Neural cell (in vitro differentiated cells): ENCODE results near the gene SSBP2. TPM values are rescaled to one million over a fixed set of nuclear protein-coding genes. Genes with fewer than 3 reads are reported as not detected.

Source experiments
- H2AFZ ChIP-seq: fragments of 200-600, 300-800 bp; sonication (generic), shearing (Covaris generic); 2 replicates; pipeline ENCODE4 v1.6.0; 2014; ENCODE audit warnings: low read depth, mild to moderate bottlenecking, antibody characterized with exemption, low read length, moderate library complexity
- H3F3A ChIP-seq: fragments of 200-600 bp; shearing (Covaris generic); 2 replicates; pipeline ENCODE4 v1.6.1; 2016; ENCODE audit warnings: mild to moderate bottlenecking, moderate library complexity, mixed read lengths, antibody characterized with exemption, low read length; ENCODE audit not compliant: insufficient read depth, poor library complexity, severe bottlenecking
- H3K27ac ChIP-seq: fragments of 200-600, 300-800 bp; sonication (generic), shearing (Covaris generic); 2 replicates; pipeline ENCODE4 v1.5.1; 2014; ENCODE audit warnings: mild to moderate bottlenecking, low read length, moderate library complexity
- H3K27me3 ChIP-seq: fragments of 300-800, 200-600 bp; sonication (generic), shearing (Covaris generic); 2 replicates; pipeline ENCODE4 v1.6.0; 2014; ENCODE audit warnings: mild to moderate bottlenecking, low read depth, low read length, moderate library complexity; ENCODE audit not compliant: insufficient read depth
- H3K36me3 ChIP-seq: fragments of 300-800, 200-600 bp; sonication (generic), shearing (Covaris generic); 2 replicates; pipeline ENCODE4 v1.5.1; 2014; ENCODE audit warnings: mild to moderate bottlenecking, antibody characterized with exemption, low read length, moderate library complexity; ENCODE audit not compliant: insufficient read depth
- H3K4me2 ChIP-seq: fragments of 300-800, 200-600 bp; sonication (generic), shearing (Covaris generic); 2 replicates; pipeline ENCODE4 v1.6.0; 2014; ENCODE audit warnings: mild to moderate bottlenecking, low read length
- H3K4me3 ChIP-seq: fragments of 300-800, 200-600 bp; sonication (generic), shearing (Covaris generic); 2 replicates; pipeline ENCODE4 v1.5.1; 2014; ENCODE audit warnings: mild to moderate bottlenecking, low read length, moderate library complexity
- H3K79me2 ChIP-seq: fragments of 200-600 bp; shearing (Covaris generic); replicated peaks from 2 replicates; pipeline ENCODE4 v1.6.0; 2014; ENCODE audit warnings: mild to moderate bottlenecking, low read length, moderate library complexity; ENCODE audit not compliant: insufficient read depth
- H3K9ac ChIP-seq: fragments of 300-800, 200-600 bp; sonication (generic), shearing (Covaris generic); 2 replicates; pipeline ENCODE4 v1.6.1; 2016; ENCODE audit warnings: mild to moderate bottlenecking, low read length, mixed read lengths
- H3K9me2 ChIP-seq: fragments of 200-600 bp; shearing (Covaris generic); 2 replicates; pipeline ENCODE4 v1.6.1; 2016; ENCODE audit warnings: mild to moderate bottlenecking, low read length, mixed read lengths; ENCODE audit not compliant: insufficient read depth
- H3K9me3 ChIP-seq: fragments of 200-600, 300-800 bp; sonication (generic), shearing (Covaris generic); 2 replicates; pipeline ENCODE4 v1.6.1; 2016; ENCODE audit warnings: mild to moderate bottlenecking, mixed run types, low read length, moderate library complexity, mixed read lengths
- H4K20me1 ChIP-seq: fragments of 200-600 bp; shearing (Covaris generic); 2 replicates; pipeline ENCODE4 v1.6.1; 2016; ENCODE audit warnings: mild to moderate bottlenecking, mixed run types; ENCODE audit not compliant: insufficient read depth
- EP300 ChIP-seq: fragments of 450-650 bp; conservative IDR thresholded peaks from 2 replicates; pipeline ENCODE4 v1.6.1; 2014; ENCODE audit warnings: antibody characterized with exemption, mild to moderate bottlenecking, moderate library complexity; ENCODE audit not compliant: poor library complexity, severe bottlenecking
- EZH2 ChIP-seq: fragments of 200-600, 300-800 bp; shearing (Covaris generic), sonication (generic); IDR thresholded peaks from 2 replicates; pipeline ENCODE4 v1.6.1; 2014; ENCODE audit warnings: antibody characterized with exemption, low read length, borderline replicate concordance, mild to moderate bottlenecking; ENCODE audit not compliant: insufficient read depth, poor library complexity, severe bottlenecking
- MXI1 ChIP-seq: fragments of 450-650 bp; conservative IDR thresholded peaks from 2 replicates; pipeline ENCODE4 v1.6.1; 2014; ENCODE audit warnings: antibody characterized with exemption, mild to moderate bottlenecking; ENCODE audit not compliant: poor library complexity, severe bottlenecking
- POLR2AphosphoS5 ChIP-seq: IDR thresholded peaks from 2 replicates; pipeline ENCODE4 v1.6.1; 2012
- RAD21 ChIP-seq: fragments of 450-650 bp; conservative IDR thresholded peaks from 2 replicates; pipeline ENCODE4 v1.6.1; 2014; ENCODE audit warnings: antibody characterized with exemption, mild to moderate bottlenecking, moderate library complexity
- REST ChIP-seq: IDR thresholded peaks from 2 replicates; pipeline ENCODE4 v1.6.1; 2012; ENCODE audit warnings: borderline replicate concordance
- SMC3 ChIP-seq: fragments of 450-650 bp; conservative IDR thresholded peaks from 2 replicates; pipeline ENCODE4 v1.6.1; 2014; ENCODE audit warnings: antibody characterized with exemption, mild to moderate bottlenecking, moderate library complexity; ENCODE audit not compliant: poor library complexity
- TAF1 ChIP-seq: IDR thresholded peaks from 2 replicates; pipeline ENCODE4 v1.6.1; 2012; ENCODE audit warnings: low read depth
- polyA plus RNA-seq: library from polyadenylated mRNA; depleted of rRNA; stranded (reverse); fragments of >200 nt; gene quantifications from 2 replicates; pipeline ENCODE4 v1.2.3, GENCODE V29; 2014
- TF ChIP-seq, protein P1 (sequence below): fragments of 450-650 bp; IDR thresholded peaks from 2 replicates; pipeline ENCODE4 v1.5.1; 2014; ENCODE audit warnings: antibody characterized with exemption, mild to moderate bottlenecking, moderate library complexity; ENCODE audit not compliant: poor library complexity, severe bottlenecking

SSBP2 gene
- polyA plus RNA-seq, 1 donor from 2014 or later, result 128 TPM

- H3K36me3 ChIP-seq, result no peaks in the 10 kb centered on the region
- H3F3A ChIP-seq, result no peaks in the 10 kb centered on the region
- no peaks in the 10 kb centered on the region for H3K79me2 ChIP-seq
- H3K9ac ChIP-seq, result peak overlapping the region; percentile 41
- no peak overlapping the region for H3K4me2 ChIP-seq
- H3K4me3 ChIP-seq, result peak overlapping the region; percentile 61
- TF ChIP-seq EP300 (no peak), REST (no peak), RAD21 (no peak), EZH2 (no peak), TAF1 (no peak), SMC3 (no peak), MXI1 (no peak), POLR2AphosphoS5 (no peak)
- TF ChIP-seq, protein P1, sequence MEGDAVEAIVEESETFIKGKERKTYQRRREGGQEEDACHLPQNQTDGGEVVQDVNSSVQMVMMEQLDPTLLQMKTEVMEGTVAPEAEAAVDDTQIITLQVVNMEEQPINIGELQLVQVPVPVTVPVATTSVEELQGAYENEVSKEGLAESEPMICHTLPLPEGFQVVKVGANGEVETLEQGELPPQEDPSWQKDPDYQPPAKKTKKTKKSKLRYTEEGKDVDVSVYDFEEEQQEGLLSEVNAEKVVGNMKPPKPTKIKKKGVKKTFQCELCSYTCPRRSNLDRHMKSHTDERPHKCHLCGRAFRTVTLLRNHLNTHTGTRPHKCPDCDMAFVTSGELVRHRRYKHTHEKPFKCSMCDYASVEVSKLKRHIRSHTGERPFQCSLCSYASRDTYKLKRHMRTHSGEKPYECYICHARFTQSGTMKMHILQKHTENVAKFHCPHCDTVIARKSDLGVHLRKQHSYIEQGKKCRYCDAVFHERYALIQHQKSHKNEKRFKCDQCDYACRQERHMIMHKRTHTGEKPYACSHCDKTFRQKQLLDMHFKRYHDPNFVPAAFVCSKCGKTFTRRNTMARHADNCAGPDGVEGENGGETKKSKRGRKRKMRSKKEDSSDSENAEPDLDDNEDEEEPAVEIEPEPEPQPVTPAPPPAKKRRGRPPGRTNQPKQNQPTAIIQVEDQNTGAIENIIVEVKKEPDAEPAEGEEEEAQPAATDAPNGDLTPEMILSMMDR, result no peak
- peaks cover 6% of the 10 kb centered on the region for H3K27me3 ChIP-seq
- H3K9me3 ChIP-seq, result no peaks in the 10 kb centered on the region
- no peak overlapping the region for H3K27ac ChIP-seq
- H2AFZ ChIP-seq, result no peak overlapping the region
- H3K9me2 ChIP-seq, result no peaks in the 10 kb centered on the region
- no peaks in the 10 kb centered on the region for H4K20me1 ChIP-seq
Observed at GRCh38 chr5:81393430-81393782, 357.5 kb downstream of the SSBP2 start.

GRCh38 chr5:81389025-81389424 is 361.9 kb downstream of the SSBP2 start:
- Histone ChIP-seq H3K27ac (no peak overlapping the region), H3K9ac (no peak overlapping the region), H3K4me2 (no peak overlapping the region), H4K20me1 (no peaks in the 10 kb centered on the region), H3K36me3 (no peaks in the 10 kb centered on the region), H3K79me2 (no peaks in the 10 kb centered on the region), H3K27me3 (peaks cover 6% of the 10 kb centered on the region), H3F3A (no peaks in the 10 kb centered on the region), H3K9me3 (no peaks in the 10 kb centered on the region), H2AFZ (no peak overlapping the region), H3K4me3 (no peak overlapping the region), H3K9me2 (no peaks in the 10 kb centered on the region)
- TF ChIP-seq EZH2 (no peak), EP300 (no peak), MXI1 (no peak), POLR2AphosphoS5 (no peak), SMC3 (no peak), REST (no peak), TAF1 (no peak), RAD21 (no peak)
- TF ChIP-seq, protein P1, result no peak
